GM23338 (cell line): ENCODE results near the gene TNNT3. TPM values are rescaled to one million over a fixed set of nuclear protein-coding genes. Genes with fewer than 3 reads are reported as not detected.

Experiments used
- ATAC-seq: fragments of 200-7000 bp; cut with Tn5 transposase; 3 replicates; pipeline ENCODE4 v1.9.1; 2020
- DNase-seq: peaks from one replicate; pipeline ENCODE4 v3.0.0-alpha.2; 2015; ENCODE audit warnings: low spot score
- H2AFZ ChIP-seq: fragments of 200-600 bp; sonication (generic); 2 replicates; pipeline ENCODE4 v1.8.0; 2016; ENCODE audit warnings: antibody characterized with exemption, mild to moderate bottlenecking, moderate library complexity
- H3F3A ChIP-seq: fragments of 200-600 bp; sonication (generic); replicated peaks from 2 replicates; pipeline ENCODE4 v1.8.0; 2017; ENCODE audit warnings: antibody characterized with exemption, mixed run types, low read depth
- H3K27ac ChIP-seq: fragments of 200-600 bp; sonication (generic); 2 replicates; pipeline ENCODE4 v1.6.1; 2016; ENCODE audit warnings: low read depth
- H3K27me3 ChIP-seq: fragments of 200-600 bp; sonication (generic); 2 replicates; pipeline ENCODE4 v1.8.0; 2016; ENCODE audit warnings: mild to moderate bottlenecking, mixed run types, moderate library complexity; ENCODE audit not compliant: insufficient read depth
- H3K36me3 ChIP-seq: fragments of 200-600 bp; sonication (generic); 2 replicates; pipeline ENCODE4 v1.8.0; 2016; ENCODE audit warnings: mild to moderate bottlenecking; ENCODE audit not compliant: insufficient read depth
- H3K4me1 ChIP-seq: fragments of 200-600 bp; sonication (generic); 2 replicates; pipeline ENCODE4 v1.8.0; 2016; ENCODE audit warnings: mild to moderate bottlenecking, moderate library complexity; ENCODE audit not compliant: insufficient read depth
- H3K4me2 ChIP-seq: fragments of 200-600 bp; sonication (generic); 2 replicates; pipeline ENCODE4 v1.7.1; 2017; ENCODE audit warnings: mixed run types
- H3K4me3 ChIP-seq: fragments of 200-600 bp; sonication (generic); 2 replicates; pipeline ENCODE4 v1.6.1; 2016; ENCODE audit warnings: mixed run types
- H3K79me2 ChIP-seq: fragments of 200-600 bp; sonication (generic); replicated peaks from 2 replicates; pipeline ENCODE4 v1.8.0; 2017; ENCODE audit warnings: mild to moderate bottlenecking; ENCODE audit not compliant: insufficient read depth
- H3K9me2 ChIP-seq: fragments of 200-600 bp; sonication (generic); 2 replicates; pipeline ENCODE4 v1.8.0; 2017; ENCODE audit not compliant: insufficient read depth
- H4K20me1 ChIP-seq: fragments of 200-600 bp; sonication (generic); replicated peaks from 2 replicates; pipeline ENCODE4 v1.8.0; 2017; ENCODE audit warnings: mild to moderate bottlenecking; ENCODE audit not compliant: insufficient read depth
- H3K27ac Mint-ChIP-seq: 2 replicates; pipeline ENCODE4 v1.8.0; 2020; ENCODE audit warnings: inconsistent platforms, mild to moderate bottlenecking, moderate library complexity, mixed read lengths
- H3K27me3 Mint-ChIP-seq: 3 replicates; pipeline ENCODE4 v1.8.0; 2022; ENCODE audit warnings: low read depth, mild to moderate bottlenecking, moderate library complexity, mixed read lengths, inconsistent platforms; ENCODE audit not compliant: insufficient read depth, poor library complexity
- H3K36me3 Mint-ChIP-seq: 3 replicates; pipeline ENCODE4 v1.8.0; 2021; ENCODE audit warnings: low read depth, mild to moderate bottlenecking, inconsistent platforms, moderate library complexity, mixed read lengths
- H3K4me1 Mint-ChIP-seq: 3 replicates; pipeline ENCODE4 v1.8.0; 2020; ENCODE audit warnings: mild to moderate bottlenecking, inconsistent platforms, mixed read lengths
- H3K4me3 Mint-ChIP-seq: 3 replicates; pipeline ENCODE4 v1.8.0; 2021; ENCODE audit warnings: moderate library complexity, mild to moderate bottlenecking, inconsistent platforms, mixed read lengths
- H3K9me3 Mint-ChIP-seq: 3 replicates; pipeline ENCODE4 v1.8.0; 2020; ENCODE audit warnings: moderate library complexity, mild to moderate bottlenecking, inconsistent platforms, mixed read lengths
- CREB1 ChIP-seq: fragments of 250-450 bp; sonication (Bioruptor Pico); IDR thresholded peaks from 2 replicates; pipeline ENCODE4 v1.5.0; 2020; ENCODE audit warnings: low read depth, mild to moderate bottlenecking, moderate library complexity
- EZH2 ChIP-seq: fragments of 200-600 bp; sonication (generic); IDR thresholded peaks from one replicate; pipeline ENCODE4 v1.8.0; 2017; ENCODE audit warnings: antibody characterized with exemption, mild to moderate bottlenecking, low read depth; ENCODE audit not compliant: unreplicated experiment
- JUNB ChIP-seq: IDR thresholded peaks from one replicate; pipeline ENCODE4 v1.6.1; 2016; ENCODE audit warnings: antibody characterized with exemption; ENCODE audit not compliant: unreplicated experiment
- NANOG ChIP-seq: IDR thresholded peaks from 2 replicates; pipeline ENCODE4 v1.6.1; 2016; ENCODE audit warnings: antibody characterized with exemption, borderline replicate concordance
- POLR2AphosphoS5 ChIP-seq: IDR thresholded peaks from 2 replicates; pipeline ENCODE4 v1.6.1; 2016; ENCODE audit warnings: antibody characterized with exemption, low read depth
- STAT1 ChIP-seq: IDR thresholded peaks from one replicate; pipeline ENCODE4 v1.6.1; 2016; ENCODE audit warnings: antibody characterized with exemption; ENCODE audit not compliant: unreplicated experiment
- ZNF114 ChIP-seq: fragments of 250-450 bp; sonication (Bioruptor Pico); IDR thresholded peaks from 2 replicates; pipeline ENCODE4 v1.5.0; 2020; ENCODE audit warnings: mild to moderate bottlenecking, moderate library complexity
- ZNF331 ChIP-seq: fragments of 250-450 bp; sonication (Bioruptor Pico); IDR thresholded peaks from 2 replicates; pipeline ENCODE4 v1.5.0; 2020; ENCODE audit warnings: low read depth, mild to moderate bottlenecking, moderate library complexity
- polyA plus RNA-seq: library from polyadenylated mRNA; unstranded; fragments of >200 nt; fragmentation: Nextera tagmentation; extraction: Ambion mirVana; gene quantifications from 2 replicates; pipeline ENCODE4 v1.2.1, GENCODE V29; 2016
- total RNA-seq: library from RNA; depleted of rRNA; stranded (reverse); fragments of >200 nt; shearing (Covaris generic); gene quantifications from 2 replicates; pipeline ENCODE4 v1.2.3, GENCODE V29; 2014
- TF ChIP-seq, protein P1 (sequence below): fragments of 250-450 bp; sonication (Bioruptor Pico); IDR thresholded peaks from 2 replicates; pipeline ENCODE4 v1.5.0; 2020; ENCODE audit warnings: mild to moderate bottlenecking, moderate library complexity
- TF ChIP-seq, protein P2 (sequence below), 2 experiments: fragments of 200-600 bp in 1 of 2; sonication (generic) in 1 of 2; conservative IDR thresholded peaks; 2 replicates each; pipeline versions ENCODE4 v1.5.1 to v1.6.1; 2016 to 2017; ENCODE audit warnings: antibody characterized with exemption in 2 of 2, low read depth in 2 of 2, mild to moderate bottlenecking in 2 of 2, moderate library complexity in 1 of 2

The TNNT3 gene
- total and polyA plus RNA-seq, 2 experiments from 2014 or later = not detected

- Histone ChIP-seq H3K36me3 (no peaks in the 10 kb centered on the region), H4K20me1 (no peaks in the 10 kb centered on the region), H3K27ac (no peak overlapping the region), H3K4me2 (no peak overlapping the region), H3K9me2 (no peaks in the 10 kb centered on the region), H3K79me2 (no peaks in the 10 kb centered on the region), H3K27me3 (no peaks in the 10 kb centered on the region), H3K4me1 (no peaks in the 10 kb centered on the region), H3F3A (no peaks in the 10 kb centered on the region), H2AFZ (no peak overlapping the region), H3K4me3 (no peak overlapping the region)
- ATAC-seq (no peak), DNase-seq (no peak)
- Mint-ChIP-seq H3K9me3 (no peaks in the 10 kb centered on the region), H3K36me3 (no peaks in the 10 kb centered on the region), H3K4me3 (no peak overlapping the region), H3K27me3 (no peaks in the 10 kb centered on the region), H3K27ac (no peak overlapping the region), H3K4me1 (no peaks in the 10 kb centered on the region)
- TF ChIP-seq CREB1 (CRISPR knock-in tag) = no peak
Measured at GRCh38 chr11:1964955-1965354, 45.5 kb downstream of the TNNT3 start.

GRCh38 chr11:1966531-1966930 lies 47.0 kb downstream of the TNNT3 start:
- Mint-ChIP-seq H3K9me3 (no peaks in the 10 kb centered on the region), H3K4me1 (no peaks in the 10 kb centered on the region), H3K27ac (no peak overlapping the region), H3K27me3 (no peaks in the 10 kb centered on the region), H3K4me3 (no peak overlapping the region), H3K36me3 (no peaks in the 10 kb centered on the region)
- DNase-seq = no peak
- H3K27ac ChIP-seq = no peak overlapping the region
- no peaks in the 10 kb centered on the region for H3K36me3 ChIP-seq
- H3F3A ChIP-seq = no peaks in the 10 kb centered on the region
- H3K4me2 ChIP-seq = no peak overlapping the region
- H3K79me2 ChIP-seq = no peaks in the 10 kb centered on the region
- H3K4me1 ChIP-seq = no peaks in the 10 kb centered on the region
- H3K27me3 ChIP-seq = no peaks in the 10 kb centered on the region
- H2AFZ ChIP-seq = no peak overlapping the region
- no peaks in the 10 kb centered on the region for H4K20me1 ChIP-seq
- no peak for ATAC-seq
- no peaks in the 10 kb centered on the region for H3K9me2 ChIP-seq
- TF ChIP-seq EZH2 = no peak
- H3K4me3 ChIP-seq = no peak overlapping the region

DNA sequence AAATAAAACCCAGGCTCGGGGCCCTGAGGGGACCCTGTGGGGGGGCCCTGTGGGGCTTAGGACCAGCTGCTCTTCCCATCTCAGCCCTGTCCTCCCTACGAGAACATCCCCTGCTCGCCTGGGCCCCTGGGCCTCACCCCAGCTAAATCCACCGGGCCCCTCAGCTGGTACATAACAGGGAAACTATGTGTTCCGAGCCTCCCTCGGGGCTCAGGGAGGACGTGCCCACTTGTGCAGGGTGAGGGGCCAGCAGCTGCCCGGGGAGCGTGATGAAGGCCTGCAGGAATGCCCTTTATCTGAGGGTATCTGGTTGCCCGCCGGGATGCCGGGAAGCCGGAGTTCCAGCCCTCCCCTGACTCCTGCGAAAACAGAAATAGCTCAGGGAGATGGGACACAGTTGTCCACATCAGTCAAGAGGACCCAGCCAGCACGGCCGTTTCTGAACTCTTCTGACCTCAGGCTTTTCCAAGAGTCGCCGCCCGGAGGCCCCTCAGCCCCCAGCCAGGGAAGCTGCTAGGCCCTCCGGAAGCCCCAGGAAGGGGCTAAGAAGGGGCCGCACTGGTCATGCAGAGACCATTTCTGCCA lies 48.2 kb downstream of the TNNT3 start:
- Mint-ChIP-seq H3K36me3 (no peaks in the 10 kb centered on the region), H3K9me3 (no peaks in the 10 kb centered on the region), H3K4me1 (no peaks in the 10 kb centered on the region), H3K4me3 (no peak overlapping the region), H3K27me3 (no peaks in the 10 kb centered on the region), H3K27ac (no peak overlapping the region)
- Histone ChIP-seq H3K27ac (no peak overlapping the region), H3K27me3 (no peaks in the 10 kb centered on the region), H3K9me2 (no peaks in the 10 kb centered on the region), H4K20me1 (no peaks in the 10 kb centered on the region), H2AFZ (no peak overlapping the region), H3K4me2 (no peak overlapping the region), H3K4me3 (no peak overlapping the region), H3F3A (no peaks in the 10 kb centered on the region), H3K36me3 (no peaks in the 10 kb centered on the region), H3K4me1 (no peaks in the 10 kb centered on the region), H3K79me2 (no peaks in the 10 kb centered on the region)
- DNase-seq = no peak
- no peak for ATAC-seq
- TF ChIP-seq POLR2AphosphoS5 (no peak), STAT1 (no peak), NANOG (no peak), EZH2 (no peak), ZNF331 (CRISPR knock-in tag) (no peak), JUNB (no peak), ZNF114 (CRISPR knock-in tag) (no peak)
- TF ChIP-seq, protein P1, sequence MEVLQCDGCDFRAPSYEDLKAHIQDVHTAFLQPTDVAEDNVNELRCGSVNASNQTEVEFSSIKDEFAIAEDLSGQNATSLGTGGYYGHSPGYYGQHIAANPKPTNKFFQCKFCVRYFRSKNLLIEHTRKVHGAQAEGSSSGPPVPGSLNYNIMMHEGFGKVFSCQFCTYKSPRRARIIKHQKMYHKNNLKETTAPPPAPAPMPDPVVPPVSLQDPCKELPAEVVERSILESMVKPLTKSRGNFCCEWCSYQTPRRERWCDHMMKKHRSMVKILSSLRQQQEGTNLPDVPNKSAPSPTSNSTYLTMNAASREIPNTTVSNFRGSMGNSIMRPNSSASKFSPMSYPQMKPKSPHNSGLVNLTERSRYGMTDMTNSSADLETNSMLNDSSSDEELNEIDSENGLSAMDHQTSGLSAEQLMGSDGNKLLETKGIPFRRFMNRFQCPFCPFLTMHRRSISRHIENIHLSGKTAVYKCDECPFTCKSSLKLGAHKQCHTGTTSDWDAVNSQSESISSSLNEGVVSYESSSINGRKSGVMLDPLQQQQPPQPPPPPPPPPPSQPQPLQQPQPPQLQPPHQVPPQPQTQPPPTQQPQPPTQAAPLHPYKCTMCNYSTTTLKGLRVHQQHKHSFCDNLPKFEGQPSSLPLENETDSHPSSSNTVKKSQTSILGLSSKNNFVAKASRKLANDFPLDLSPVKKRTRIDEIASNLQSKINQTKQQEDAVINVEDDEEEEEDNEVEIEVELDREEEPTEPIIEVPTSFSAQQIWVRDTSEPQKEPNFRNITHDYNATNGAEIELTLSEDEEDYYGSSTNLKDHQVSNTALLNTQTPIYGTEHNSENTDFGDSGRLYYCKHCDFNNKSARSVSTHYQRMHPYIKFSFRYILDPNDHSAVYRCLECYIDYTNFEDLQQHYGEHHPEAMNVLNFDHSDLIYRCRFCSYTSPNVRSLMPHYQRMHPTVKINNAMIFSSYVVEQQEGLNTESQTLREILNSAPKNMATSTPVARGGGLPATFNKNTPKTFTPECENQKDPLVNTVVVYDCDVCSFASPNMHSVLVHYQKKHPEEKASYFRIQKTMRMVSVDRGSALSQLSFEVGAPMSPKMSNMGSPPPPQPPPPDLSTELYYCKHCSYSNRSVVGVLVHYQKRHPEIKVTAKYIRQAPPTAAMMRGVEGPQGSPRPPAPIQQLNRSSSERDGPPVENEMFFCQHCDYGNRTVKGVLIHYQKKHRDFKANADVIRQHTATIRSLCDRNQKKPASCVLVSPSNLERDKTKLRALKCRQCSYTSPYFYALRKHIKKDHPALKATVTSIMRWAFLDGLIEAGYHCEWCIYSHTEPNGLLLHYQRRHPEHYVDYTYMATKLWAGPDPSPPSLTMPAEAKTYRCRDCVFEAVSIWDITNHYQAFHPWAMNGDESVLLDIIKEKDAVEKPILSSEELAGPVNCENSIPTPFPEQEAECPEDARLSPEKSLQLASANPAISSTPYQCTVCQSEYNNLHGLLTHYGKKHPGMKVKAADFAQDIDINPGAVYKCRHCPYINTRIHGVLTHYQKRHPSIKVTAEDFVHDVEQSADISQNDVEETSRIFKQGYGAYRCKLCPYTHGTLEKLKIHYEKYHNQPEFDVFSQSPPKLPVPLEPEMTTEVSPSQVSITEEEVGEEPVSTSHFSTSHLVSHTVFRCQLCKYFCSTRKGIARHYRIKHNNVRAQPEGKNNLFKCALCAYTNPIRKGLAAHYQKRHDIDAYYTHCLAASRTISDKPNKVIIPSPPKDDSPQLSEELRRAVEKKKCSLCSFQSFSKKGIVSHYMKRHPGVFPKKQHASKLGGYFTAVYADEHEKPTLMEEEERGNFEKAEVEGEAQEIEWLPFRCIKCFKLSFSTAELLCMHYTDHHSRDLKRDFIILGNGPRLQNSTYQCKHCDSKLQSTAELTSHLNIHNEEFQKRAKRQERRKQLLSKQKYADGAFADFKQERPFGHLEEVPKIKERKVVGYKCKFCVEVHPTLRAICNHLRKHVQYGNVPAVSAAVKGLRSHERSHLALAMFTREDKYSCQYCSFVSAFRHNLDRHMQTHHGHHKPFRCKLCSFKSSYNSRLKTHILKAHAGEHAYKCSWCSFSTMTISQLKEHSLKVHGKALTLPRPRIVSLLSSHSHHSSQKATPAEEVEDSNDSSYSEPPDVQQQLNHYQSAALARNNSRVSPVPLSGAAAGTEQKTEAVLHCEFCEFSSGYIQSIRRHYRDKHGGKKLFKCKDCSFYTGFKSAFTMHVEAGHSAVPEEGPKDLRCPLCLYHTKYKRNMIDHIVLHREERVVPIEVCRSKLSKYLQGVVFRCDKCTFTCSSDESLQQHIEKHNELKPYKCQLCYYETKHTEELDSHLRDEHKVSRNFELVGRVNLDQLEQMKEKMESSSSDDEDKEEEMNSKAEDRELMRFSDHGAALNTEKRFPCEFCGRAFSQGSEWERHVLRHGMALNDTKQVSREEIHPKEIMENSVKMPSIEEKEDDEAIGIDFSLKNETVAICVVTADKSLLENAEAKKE (CRISPR knock-in tag) = no peak
- TF ChIP-seq, protein P2, sequence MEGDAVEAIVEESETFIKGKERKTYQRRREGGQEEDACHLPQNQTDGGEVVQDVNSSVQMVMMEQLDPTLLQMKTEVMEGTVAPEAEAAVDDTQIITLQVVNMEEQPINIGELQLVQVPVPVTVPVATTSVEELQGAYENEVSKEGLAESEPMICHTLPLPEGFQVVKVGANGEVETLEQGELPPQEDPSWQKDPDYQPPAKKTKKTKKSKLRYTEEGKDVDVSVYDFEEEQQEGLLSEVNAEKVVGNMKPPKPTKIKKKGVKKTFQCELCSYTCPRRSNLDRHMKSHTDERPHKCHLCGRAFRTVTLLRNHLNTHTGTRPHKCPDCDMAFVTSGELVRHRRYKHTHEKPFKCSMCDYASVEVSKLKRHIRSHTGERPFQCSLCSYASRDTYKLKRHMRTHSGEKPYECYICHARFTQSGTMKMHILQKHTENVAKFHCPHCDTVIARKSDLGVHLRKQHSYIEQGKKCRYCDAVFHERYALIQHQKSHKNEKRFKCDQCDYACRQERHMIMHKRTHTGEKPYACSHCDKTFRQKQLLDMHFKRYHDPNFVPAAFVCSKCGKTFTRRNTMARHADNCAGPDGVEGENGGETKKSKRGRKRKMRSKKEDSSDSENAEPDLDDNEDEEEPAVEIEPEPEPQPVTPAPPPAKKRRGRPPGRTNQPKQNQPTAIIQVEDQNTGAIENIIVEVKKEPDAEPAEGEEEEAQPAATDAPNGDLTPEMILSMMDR (conservative IDR thresholded peaks at IDR 0.05; ENCODE audit: low read depth in 2 of 2) = no peak
